ENCODE measurements around the gene KMT2C.
"Not testable (repeated sequence)": the region's sequence is repeated elsewhere in the genome, so short reads cannot be mapped to it uniquely, and the experiment has no call there.

The KMT2C gene

DNA sequence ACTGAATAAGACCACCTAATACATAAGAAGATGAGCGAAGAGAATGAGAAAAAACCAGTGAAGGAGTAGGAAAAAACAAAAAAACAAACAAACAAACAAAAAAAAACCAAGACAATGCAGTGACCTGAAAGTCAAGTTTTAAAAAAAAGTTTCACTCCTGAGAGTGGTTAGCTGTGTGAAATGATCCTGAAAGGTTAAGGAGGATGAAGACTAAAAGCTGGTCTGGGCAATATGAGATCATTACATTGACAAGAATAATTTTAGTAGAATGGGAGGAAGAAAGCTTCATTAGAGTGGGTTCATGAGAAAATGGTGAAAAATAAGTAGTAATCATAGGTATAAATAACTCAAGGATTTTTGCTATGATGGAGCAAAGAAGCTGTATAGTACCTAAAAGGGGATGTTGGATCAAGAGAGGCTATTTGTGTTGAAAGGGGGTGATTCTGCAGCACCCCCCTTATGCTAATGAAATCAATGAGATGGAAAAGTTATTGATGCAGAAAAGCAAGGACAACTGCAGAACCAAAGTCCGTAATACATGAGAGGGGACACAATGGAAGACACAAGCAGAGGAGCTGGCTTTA lies 80.2 kb downstream of the KMT2C start:
- no peak for DNase-seq (ENCODE audit: low read depth in 2 of 2)

DNA sequence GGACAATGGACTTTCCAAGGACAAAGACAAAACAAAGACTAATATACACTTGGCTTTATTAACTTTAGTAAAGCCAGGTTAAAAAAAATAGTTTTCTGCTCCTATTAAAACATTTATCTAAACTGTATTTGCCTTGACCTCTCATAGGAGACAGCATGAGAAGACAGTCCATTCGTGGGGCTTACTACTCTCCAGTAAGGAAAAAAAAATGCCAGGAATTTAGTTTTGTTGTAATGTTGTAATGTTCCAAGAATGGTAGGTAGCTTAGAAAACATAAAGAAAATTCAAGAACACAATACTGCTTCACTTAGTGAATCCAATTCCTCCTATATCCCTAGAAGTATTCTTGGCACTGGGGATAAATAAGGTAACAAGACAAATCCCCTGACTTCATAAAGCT lies 81.7 kb downstream of the KMT2C start:
- no peak for DNase-seq (ENCODE audit: low read depth in 2 of 2)

DNA sequence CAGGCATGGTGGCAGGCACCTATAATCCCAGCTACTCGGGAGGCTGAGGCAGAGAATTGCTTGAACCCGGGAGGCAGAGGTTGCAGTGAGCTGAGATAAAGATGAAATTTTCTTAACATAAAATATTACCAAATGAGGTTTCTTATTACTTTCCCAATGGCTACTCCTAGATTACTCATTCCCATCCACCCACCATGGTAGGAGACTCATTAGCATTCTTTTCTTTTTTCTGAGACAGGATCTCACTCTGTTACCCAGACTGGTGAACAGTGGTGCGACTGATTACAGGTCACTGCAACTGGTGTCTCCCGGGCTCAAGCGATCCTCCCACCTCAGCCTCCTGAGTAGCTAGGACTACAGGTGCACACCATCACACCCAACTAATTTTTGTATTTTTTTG lies 82.5 kb downstream of the KMT2C start:
- not testable (repeated sequence) for DNase-seq (ENCODE audit: low read depth in 2 of 2)

DNA sequence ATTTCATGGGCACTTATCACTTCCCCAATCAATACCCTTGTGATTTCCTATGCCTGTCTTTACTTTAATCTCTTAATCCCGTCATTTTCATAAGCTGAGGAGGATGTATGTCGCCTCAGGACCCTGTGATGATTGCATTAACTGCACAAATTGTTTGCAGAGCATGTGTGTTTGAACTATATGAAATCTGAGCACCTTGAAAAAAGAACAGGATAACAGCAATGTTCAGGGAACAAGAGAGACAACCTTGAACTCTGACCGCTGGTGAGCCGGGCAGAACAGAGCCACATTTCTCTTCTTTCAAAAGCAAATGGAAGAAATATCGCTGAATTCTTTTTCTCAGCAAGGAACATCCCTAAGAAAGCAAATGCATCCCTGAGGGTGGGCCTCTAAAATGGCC lies 84.1 kb downstream of the KMT2C start:
- DNase-seq (ENCODE audit: low read depth in 2 of 2) = not testable (repeated sequence)

DNA sequence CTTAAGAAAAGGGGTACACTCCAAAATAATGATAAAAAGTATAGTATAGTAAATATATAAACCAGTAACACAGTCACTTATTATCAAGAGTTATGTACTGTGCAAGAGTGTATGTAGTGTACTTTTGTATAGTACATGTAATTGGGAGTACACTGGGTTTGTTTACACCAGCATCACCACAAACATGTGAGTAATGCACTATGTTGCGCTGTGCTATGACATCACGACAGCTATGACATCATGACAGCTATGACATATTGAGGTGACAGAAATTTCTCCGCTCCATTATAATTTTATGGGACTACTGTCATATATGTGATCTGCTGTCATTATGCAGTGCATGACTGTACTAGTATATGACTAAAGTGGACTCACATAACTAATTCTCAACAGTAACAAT lies 84.6 kb downstream of the KMT2C start:
- no peak for DNase-seq (ENCODE audit: low read depth in 2 of 2)

DNA sequence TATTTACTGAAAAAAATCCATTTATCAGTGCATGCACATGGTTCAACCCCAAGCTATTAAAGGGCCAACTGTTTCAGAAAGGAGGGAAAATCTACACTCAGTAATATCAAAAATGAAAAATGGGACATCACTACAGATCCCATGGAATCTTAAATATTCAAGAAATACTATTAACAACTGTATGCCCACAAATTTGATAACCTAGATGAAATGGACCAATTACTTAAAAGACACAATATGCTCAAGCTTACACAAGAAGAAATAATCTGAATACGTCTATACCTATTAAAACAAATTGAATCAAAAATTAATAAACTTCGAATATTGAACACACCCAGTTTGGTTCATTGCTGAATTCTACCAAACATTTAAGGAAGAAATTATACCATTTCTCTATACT lies 87.9 kb downstream of the KMT2C start:
- no peak for DNase-seq (ENCODE audit: low read depth in 2 of 2)

DNA sequence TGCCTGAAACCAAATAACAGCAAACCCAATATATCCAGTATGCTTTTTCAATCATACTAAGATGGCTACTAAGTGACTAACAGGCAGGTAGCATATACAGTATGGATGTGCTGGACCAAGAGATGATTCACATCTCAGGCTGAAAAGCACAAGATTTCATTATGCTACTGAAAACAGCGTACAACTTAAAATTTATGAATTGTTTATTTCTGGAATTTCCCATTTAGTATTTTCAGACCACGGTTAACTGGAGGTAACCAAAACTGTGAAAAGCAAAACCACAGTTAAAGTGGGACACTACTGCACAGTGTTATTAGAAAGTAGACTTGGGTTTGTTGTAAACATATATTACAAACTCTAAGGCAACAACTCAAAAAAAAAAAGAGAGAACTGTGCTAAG lies 91.5 kb downstream of the KMT2C start:
- DNase-seq (ENCODE audit: low read depth in 2 of 2) = no peak

DNA sequence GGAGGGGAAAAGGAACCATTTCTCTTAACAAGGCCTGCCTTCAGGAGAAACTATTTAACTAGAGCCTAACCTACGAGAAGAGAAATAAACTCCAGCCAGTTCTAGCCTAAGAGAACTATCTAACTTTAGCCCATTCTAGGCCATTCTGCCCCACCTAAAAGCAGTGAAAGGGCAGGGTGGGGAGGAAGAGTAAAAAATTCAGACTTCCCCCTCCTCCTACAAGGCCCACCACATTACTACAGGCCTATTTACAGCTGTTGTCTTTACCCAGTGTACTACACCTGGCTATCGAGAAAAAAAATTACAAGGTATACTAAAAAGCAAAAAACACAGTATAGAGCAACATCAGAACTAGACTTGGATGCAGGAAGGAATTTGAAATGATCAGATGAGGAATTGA lies 93.0 kb downstream of the KMT2C start:
- DNase-seq (ENCODE audit: low read depth in 2 of 2) = no peak

DNA sequence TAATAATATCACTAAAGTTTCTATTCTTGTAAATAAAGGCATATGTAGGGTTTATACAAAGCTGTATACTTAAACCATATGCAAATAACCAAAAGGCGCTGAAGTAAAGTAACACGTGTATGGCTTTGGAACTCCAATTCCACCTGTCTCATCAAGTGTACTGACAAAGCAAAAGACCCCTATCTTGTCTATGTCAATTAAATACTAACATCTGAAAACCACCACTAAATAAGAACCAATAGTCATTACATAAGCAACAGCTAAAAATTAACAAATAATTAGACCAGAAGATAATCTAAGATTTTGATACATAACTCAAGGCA lies 93.9 kb downstream of the KMT2C start:
- no peak for DNase-seq (ENCODE audit: low read depth in 2 of 2)

DNA sequence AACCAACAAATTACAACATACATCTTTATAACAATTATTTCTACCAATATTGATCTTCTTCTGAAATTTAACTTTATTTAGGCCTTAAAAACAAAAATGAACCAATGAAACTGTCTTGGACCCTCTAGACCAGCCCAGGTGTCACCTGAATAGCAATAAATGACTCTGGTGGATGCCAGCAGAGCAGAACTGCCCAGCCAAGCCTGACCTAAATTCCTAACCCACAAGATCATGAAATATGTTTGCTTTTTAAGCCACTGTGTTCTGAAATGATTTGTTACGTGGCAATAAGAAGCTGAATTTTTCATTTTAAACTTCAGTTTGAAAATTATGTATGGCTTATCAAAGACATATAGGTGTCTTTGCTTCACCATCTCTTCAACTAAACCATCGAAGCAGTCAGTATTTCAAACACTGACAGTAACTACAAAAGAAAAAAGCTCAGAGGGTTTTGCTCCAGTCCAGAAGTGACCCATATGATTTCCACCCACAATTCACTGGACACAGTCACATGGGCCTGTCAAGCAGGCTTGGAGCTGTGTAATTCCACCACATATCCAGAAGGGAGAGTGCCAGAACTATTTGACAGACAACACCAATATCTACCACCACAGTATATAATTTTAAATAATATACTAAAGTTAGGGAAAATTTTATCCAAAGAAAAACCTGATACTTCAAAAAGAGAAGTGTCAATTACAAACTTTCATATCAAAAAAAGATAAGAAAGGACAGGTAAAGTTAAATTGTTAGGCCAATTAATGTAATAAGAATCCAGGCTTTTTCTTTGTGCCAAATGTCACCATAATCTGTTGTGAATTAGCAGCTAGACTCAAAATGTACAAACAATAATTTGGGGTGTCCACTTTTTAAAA lies 94.5 kb downstream of the KMT2C start:
- no peak for DNase-seq (ENCODE audit: low read depth in 2 of 2)

DNA sequence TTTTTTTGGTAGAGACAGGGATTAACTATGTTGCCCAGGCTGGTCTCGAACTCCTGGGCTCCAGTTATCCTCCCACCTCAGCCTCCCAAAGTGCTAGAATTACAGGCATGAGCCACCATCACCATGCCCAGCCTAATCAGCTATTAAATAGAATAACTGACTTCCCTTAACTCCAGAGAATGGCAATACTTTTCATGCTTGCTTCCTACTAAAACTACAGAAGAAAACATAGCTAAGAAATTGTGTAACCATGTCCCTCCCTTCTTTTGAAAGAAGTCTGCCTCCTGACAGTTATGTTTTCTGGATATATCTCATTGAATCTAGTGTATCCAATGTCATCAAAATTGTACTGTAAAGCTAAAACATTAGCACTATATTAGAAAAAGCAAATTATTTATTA lies 95.6 kb downstream of the KMT2C start:
- DNase-seq (ENCODE audit: low read depth in 2 of 2) = no peak

DNA sequence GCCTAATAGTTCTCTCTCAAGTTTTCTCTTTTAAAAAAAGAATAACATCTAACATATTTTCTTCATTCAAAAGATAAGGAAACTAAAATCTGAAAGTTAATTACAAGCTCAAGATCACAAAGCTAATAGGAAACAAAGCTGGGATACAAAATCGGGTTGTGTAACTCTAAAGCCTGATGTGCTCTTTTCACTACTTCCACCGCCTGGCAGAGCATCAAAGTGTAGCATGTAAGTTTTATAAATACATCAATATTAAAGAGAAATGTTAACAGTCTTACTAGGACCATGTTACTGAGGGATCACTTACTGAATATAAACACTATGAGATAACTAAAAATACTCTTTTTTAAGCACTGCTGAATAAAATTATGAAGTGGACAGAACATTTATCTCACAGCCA lies 97.2 kb downstream of the KMT2C start:
- no peak for DNase-seq (ENCODE audit: low read depth in 2 of 2)

DNA sequence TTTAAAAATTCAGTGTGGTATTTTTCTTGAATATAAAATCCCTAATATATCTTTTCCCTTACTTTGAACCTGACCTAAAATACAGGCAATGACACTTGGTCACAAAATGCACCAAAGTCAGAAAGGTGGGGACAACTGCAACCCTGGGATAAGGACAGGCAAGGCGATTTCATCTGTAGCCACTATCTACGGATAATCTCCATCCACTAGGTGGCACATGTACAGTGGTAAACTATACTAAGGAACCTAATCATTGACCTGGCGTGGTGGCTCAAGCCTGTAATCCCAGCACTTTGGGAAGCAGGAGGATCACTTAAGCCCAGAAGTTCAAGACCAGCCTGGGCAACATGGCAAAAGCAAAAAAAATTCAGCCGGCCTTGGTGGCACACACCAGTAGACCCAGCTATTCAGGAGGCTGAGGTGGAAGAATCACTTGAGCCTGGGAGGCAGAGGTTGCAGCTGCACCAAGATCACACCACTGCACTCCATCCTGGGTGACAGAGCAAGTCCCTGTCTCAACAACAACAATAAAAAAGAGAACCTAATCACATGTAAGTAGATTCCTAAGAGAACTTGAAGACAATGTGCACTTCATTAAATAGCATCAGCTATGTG lies 98.9 kb downstream of the KMT2C start:
- no peak for DNase-seq (ENCODE audit: low read depth in 2 of 2)

DNA sequence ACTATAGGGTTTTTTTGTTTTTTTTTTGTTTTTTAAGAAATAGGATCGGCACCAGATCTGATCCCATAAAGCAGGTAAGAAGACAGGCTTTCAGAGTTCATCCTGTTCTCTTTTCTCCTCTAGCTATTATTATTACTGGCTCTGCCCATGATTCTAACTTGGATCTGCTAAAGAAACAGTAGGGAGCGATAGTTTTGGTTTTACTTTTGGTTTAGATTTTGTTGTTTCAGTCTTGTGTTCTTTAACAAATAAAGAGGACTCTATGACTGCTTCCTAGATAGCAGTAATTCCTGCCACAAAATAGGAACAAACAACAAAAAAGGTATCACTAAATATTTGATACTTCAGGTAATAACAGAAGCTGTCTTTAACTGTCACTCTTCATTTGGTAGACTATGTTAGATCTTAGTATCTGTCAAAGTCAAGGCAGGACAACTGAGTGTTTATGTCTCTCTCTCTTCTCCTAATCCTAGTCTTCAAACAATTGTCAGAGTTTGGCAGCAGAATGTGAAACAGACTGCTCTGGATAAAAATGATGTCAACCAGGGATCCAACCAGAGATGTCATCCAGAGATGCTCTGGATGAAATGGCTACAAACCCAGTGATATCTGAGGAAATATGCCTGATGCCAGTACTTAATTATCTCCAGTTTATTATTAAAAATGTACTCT lies 99.8 kb downstream of the KMT2C start:
- no peak for DNase-seq (ENCODE audit: low read depth in 2 of 2)

DNA sequence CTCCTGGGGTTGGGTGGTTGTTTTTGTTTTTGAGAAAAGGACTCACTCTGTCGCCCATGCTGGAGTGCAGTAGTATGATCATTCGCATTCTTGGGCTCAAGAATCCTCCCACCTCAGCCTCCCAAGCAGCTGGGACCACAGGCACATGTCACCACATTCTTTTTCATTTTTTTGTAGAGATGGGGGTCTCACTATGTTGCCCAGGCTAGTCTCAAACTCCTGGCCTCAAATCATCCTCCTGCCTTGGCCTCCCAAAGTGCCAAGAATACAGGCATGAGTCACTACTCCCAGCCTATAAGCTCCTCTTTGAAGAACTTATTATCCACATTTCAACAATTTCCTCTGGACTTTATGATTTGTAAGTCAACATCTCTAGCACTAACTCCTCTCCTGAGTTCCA lies 102.7 kb downstream of the KMT2C start:
- DNase-seq (ENCODE audit: low read depth in 2 of 2) = no peak

DNA sequence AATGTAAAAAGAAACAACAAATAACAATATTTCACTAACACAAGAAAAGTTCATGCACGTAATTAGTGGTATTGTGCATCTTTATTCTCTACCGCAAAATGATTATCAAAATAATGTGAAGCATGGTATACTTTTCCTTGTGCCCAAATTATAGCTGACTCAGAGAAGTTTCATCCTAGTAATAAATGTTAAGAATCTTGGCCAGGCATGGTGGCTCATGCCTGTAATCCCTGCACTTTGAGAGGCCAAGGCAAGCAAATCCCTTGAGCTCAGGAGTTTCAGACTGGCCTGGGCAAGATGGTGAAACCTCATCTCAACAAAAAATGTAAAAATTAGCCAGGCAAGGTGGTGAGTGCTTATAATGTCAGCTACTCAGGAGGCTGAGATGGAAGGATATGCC lies 105.0 kb downstream of the KMT2C start:
- no peak for DNase-seq (ENCODE audit: low read depth in 2 of 2)

DNA sequence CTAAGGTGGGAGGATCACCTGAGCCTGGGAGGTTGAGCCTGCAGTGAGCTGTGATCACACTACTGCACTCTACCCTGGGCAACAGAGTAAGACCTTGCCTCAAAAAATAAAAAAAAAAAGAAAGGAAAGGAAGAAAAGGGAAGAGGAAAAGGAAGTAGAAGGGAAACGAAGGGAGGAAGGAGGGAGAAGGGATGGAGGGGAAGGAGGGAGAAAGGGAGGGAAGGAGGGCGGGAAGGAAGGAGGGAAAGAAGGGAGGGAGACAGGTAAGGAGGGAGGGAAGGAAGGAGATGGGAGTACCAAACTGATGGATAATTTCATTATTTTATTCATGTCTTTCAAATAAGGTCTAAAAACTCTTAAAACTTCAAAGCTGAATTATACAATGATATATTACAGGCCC lies 106.3 kb downstream of the KMT2C start:
- DNase-seq (ENCODE audit: low read depth in 2 of 2) = no peak

DNA sequence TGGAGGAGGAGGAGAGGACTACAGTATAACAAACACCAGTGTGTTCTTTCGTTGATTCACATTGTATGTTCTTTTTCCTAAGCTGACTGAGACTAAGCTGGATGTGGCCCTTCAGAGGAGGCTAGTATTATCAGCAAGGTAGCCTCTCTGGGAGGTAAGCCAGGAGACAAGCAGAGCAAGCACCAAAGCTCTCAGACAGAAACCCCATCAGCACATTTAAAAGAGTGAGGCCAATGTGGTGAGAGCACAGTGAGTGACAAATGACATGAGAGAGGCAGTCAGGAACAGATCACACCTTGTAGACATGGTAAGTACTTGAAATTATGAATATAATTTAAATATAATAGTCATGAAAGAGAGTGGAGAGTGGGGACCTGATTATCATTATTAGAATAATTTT lies 107.6 kb downstream of the KMT2C start:
- no peak for DNase-seq (ENCODE audit: low read depth in 2 of 2)

DNA sequence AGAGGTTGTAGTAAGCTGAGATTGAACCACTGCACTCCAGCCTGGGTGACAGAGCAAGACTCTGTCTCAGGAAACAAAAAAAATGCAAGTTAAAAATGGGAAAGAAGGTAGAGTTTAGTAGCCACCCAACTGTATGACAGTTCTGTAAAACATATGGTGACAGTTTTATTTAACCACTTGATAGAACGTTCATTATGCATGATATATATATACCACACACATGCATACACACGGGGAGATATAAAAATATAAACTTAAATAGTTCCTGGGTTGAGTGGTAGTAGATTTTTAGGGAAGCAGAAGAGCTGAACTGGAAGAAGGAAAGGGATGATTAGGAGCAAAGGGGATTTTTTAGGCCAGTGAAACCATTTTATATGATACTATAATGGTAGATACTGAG lies 120.0 kb downstream of the KMT2C start:
- DNase-seq (ENCODE audit: low read depth in 2 of 2) = no peak

DNA sequence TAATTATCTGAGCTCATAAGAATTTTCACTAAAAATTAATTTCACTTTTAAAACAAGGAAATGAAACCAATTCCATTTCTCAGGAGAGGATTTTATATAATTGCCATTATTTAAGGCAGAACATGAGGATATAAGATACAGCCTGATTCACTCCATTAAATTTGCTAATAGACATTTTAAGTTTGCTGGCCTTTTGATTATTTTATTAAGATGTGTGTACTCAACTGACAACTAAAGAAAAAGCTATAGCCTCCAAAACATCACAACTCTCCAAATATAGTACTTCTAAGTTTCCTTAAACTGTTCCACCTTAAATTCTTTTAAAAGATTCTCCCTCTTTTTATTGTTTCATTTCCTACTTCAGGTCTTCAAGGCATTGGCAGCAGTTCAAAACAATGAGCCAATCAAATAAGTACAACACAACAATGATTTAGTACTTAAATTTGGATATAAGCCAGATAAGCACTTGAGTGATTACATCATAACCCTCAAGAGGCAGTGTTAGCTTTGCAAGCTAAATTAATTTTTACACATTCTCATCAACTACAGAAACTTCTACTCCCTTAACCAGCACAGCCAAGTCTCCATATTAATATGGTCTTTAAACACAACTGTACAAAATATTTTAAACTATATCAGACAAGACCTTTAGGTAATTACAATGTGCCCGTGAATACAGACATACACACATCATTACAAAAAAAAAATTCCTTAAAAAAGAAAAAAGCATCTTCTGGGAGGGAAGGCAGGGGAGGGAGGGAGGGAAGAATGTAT lies 121.8 kb downstream of the KMT2C start:
- no peak for DNase-seq (ENCODE audit: low read depth in 2 of 2)

DNA sequence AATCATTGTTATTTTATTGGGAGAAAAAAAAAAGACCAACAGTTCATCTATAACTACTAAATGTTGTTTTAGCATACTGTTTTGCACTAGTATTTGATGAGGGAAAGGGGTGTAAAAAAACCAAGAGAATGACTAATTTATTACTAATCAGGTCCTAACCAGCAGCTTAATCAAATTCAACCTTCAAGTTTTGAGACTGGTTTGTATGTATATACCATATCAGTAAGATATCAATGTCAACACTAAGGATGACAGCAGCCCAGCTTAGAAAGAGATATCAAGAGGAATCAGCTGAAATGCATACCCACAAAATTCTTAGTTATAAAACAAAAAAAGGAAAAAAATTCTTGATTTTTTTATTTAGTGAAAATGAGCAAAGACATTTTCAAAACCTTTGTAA lies 122.6 kb downstream of the KMT2C start:
- DNase-seq (ENCODE audit: low read depth in 2 of 2) = no peak

DNA sequence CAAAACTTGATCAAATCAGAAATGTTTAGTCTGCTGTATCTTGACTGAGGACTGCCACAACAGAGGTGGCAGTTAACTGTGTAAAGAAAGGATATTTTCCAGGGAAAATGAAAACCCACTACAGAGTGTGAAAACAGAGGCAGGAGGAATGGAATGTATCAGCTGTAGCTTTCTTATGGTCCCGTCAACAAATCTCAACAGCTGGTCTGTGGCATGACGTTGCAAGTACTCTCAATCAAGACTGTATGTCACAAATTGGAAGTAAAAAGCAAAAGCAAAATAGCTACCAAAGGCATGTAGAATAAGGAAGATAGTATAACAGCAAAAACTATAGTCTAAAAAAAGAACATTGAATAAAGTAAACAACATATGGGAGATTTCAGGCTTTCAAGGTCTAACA lies 123.5 kb downstream of the KMT2C start:
- no peak for DNase-seq (ENCODE audit: low read depth in 2 of 2)
